ENCODE measurements around the gene HOXA6. TPM values are rescaled to one million over a fixed set of nuclear protein-coding genes. Genes with fewer than 3 reads are reported as not detected.
A peak's percentile ranks its signal among the peaks of the same experiment; 100 is the strongest.

The HOXA6 gene
- total RNA-seq, 1 donor from 2014 or later = 0.80 TPM

DNA sequence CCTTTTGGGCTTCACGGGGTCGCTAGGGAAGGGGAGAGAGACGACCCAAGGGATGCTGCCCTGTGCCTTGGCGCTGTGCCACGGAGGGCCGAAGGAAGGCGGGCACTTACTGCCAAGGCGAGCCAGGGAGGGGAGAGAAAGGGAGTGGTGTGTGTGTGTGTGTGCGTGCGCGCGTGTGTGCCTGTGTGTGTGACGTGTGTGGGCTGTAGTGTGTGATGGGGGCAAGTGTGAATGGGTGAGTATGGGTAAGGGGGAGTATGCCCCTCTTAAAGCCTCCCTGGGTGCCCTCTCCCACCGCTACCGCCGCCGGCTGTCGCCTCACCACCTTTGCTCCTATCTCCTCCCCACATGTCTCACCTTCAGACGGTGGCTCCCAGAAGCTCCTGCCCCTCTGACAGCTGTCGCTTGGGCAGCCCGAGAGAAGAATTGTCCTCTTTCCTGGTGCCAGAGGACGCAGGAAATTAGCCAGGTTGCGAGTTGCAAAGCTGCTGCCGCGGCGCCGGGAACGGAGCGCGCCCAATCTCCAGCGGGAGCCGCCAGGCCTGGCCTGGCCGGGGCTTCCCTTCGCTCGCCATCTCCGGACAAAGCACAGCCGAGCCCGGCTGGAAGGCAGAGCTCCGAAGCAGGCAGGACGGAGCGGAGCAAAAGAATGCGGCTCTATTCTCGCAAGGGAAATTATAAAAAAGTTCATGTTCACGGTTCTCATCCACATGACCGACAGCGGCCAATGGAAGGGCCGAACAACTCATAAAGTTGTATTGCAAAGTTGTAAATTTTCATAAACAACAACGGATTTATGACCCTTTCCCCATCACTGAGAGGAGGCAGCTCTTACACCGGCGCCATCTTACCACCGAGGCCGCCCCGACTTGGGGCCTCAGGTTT is 4.6 kb upstream of the HOXA6 start, which contains the start of gene HOXA3:
Gene HOXA3 (minus strand): TSS at position 653 of the 885 bp plus-strand sequence. CDS start 41,943 bp downstream, outside the sequence.
- DNase-seq (ENCODE audit: low read depth) = no peak

DNA sequence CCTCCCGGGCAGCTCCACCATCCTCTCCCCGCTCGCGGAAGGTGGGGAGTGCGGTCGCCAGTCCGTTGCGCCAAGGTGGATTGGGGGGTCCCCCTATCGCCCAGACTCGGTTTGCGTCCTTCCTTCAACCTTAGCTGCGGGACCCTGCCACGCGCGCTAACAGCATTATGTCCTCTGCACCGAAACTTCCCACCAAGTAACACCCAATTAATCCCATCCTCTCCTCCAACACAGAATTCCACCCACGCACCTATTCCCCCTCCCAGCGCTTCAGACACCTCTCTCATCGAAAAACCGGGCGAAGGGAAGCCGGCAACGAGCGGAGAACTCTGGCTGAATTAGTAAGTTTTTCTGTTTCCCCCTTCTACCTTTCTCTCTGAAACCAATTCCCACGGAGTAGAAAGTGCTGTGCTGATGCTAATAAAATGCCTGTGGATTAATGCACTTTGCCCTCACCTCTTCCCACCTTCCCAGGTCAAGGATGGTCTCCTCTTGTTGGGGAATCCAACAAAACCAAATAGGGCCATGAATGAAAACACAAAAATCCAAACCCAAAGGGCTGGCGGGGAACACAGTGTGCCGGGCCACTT is 3.9 kb upstream of the HOXA6 start:
- no peak for DNase-seq (ENCODE audit: low read depth)

DNA sequence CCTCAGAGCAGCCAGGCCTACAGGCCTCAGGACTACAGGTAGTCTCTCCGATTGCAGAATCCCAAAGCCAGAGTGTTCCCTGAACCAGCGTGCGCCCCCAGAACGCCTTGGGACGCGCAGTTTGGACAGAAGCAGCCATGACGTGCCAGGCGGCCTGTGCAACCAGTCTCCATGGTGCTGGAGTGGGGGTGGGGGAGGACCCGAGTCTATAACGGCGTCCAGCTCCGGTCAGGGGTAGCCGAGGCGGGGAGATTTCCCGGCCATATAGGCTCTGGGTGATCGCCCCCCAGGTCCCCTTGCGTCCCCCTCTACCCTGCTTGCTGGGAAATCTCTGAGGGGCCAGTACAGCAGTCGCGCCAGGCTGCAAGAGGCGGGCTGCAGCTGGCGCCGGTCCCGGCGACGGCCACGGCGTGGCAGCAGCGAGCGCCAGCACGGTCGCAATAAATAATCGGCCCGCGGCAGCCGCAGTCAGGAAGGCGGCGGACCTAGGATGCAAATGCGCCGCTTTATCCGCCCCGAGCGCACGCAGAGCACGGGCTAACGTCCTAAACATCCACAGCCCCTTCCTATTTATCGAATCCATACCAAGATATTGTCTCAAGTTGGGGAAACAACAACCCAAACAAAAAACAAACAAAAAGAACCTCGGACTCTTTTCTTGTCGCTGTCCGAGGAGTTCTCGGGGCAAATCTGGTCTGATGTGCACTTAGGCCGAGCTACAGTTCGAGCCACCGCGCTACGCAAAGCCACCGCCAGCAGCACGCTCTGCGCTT is 3.2 kb upstream of the HOXA6 start:
- peak; percentile 86 for DNase-seq (ENCODE audit: low read depth)

DNA sequence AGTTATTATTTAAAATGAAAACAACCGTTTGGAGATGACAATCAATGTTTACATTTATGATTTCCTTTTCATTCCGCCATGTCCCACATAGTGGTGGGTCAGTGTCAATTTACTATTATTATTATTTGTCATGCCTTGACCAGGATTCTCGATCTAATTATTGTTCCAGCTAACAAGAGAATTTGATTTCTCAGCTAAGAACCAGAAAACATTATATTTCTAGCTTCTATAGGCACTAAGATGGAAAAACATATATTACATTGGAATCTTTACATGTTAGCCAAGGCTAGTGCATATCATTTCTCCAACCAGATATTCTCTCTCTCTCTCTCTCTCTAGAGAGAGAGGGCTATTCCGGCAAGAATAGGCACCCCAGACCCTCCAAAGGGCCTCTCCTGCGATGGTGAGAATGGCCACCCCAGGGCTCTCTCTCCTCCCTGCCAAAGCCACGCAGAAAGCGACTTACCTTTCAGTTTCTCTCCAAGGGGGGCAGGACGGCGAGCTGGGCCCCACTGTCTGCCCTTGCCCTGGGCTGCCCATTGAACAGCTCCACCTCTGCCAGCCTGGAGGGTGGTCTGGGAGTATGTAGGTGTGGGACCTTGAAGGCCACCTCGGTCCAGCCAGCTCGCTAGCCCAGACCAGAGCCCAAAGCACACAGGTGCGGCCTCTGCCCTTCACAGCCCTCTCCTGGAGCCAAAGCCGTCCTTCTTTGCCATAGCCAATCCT is 2.4 kb upstream of the HOXA6 start:
- DNase-seq (ENCODE audit: low read depth) = no peak

DNA sequence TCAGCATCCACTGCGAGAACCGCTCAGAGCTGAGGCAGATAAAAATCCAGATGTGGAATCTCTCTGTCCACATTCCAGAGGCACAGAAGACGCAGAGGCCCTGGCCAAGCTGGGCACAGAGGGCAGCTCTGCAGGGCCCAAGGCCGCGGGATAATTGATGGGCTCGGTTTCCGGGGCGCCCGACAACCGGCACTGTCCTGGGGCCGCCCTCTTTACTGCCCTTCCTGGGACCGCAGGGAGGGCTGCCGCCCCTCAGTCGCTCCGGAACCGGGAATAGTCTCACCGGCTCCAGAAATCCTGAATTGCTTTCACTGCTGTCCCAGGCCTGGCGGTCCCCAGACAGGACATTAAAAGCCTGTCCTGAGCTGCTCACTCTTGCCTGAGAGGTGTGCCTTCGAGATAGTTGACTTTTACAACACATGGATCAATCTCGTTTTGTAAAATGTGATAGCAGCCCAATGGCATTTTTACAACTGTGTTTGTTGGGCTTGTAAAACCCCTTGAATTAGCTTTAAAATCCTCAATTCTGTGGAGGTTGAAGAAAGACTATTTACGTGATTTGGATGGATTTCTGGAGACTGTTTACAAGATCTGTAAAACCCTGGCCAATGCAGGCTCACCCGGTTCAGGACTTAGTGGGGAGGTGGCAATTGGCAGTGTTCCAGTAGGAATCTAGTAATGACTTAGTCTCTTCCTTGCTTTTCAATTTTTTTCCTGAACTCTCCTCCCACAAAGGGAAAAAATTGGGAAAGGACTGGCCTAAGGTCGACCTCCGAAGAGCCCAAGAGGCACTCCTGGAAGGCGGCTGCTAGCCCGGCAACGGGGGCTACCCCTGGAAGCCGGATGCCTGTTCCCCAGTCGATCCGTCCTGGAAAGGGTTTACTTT is 1.4 kb upstream of the HOXA6 start:
- no peak for DNase-seq (ENCODE audit: low read depth)

DNA sequence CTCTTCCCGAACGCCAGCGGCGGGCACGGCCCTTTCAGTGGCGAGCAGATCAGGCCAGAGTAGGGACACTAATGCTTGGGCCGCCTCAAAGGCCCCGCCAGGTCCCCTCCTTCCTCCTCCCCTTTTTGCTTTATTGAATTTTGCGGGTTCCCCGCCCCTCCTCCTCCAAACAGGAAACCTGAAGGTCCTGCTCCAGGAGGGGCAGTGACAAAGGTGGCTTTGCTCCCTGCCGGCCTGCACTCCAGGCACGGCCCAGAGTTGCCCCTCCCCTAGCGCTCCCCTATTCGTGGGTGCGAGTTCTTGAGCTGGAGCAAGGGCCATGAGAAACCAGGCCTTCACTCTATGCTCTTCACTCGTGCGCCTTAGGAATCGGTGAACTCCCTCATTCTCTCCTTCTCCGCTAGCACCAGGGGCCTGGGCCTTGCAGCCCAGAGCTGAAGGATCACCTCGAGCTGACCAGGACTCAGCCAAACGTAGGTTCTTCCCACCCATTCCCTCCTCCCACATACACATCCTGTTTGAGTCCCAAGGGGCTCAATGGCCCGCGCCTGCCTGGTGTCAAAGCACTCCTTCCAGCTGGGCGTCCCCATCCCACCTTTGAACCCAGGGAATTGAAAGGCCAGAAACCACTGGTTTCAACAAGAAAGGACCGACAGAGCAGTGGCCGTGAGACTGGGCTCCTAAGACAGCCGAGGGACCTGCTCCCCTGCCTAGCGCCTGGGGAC is 619 bp upstream of the HOXA6 start:
- DNase-seq (ENCODE audit: low read depth) = no peak

DNA sequence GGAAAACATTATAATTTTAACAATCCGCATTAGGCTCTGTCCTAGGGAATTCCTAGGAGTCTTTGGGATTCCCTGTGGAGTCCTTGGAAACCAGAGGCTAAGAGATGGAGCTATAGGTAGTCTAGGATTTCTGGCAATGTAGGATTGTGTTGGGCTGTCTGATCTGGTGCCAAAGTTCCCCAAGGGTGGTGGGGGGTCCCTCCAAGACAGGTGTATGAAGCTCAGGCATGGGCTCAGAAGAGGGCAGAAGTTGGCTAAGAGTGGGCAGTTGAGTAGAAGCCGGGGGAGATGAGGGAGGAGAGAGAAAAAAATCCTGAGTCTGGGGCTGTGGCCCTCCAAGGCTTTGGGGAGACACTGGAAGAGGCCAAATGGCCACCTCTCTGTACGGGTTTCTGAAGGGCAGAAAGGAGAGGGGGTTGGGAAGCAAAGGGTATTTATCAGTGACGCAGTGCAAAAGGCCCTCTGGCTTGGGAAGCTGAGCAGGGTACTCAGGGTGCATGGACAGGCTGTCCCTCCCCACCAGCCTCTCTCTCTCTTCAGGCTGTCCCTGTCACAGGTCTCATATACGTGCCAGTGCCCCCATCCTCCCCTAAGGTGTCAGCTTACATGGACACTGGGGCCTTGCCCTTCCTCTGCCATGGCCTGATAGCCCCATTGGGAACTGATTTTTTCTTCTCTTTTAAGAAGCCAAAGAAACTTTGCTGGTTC is 929 bp downstream of the HOXA6 start:
- no peak for DNase-seq (ENCODE audit: low read depth)

DNA sequence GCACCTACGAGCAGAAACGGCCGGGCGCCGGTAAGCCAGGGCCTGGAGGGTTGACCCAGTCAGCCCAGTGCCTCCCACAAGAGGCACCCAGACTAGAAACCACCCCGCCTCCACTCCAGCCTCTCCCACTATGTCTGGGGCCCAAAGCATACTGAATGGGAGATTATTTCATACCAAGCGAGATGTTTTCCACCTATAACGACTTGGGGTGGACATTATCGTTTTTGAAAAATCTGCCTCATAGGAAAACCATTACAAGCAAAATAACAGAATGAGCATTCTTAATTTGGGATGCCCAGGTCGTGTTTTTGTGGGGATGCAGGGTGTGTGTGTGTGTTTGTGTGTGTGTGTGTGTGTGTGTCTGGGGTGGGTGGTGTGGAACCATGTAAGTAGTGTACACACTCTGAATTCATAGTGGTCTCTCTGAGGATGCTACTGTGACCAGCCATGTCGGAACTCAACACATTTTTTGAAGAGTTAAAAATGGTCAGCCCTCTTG is 1.6 kb downstream of the HOXA6 start:
- DNase-seq (ENCODE audit: low read depth) = no peak

DNA sequence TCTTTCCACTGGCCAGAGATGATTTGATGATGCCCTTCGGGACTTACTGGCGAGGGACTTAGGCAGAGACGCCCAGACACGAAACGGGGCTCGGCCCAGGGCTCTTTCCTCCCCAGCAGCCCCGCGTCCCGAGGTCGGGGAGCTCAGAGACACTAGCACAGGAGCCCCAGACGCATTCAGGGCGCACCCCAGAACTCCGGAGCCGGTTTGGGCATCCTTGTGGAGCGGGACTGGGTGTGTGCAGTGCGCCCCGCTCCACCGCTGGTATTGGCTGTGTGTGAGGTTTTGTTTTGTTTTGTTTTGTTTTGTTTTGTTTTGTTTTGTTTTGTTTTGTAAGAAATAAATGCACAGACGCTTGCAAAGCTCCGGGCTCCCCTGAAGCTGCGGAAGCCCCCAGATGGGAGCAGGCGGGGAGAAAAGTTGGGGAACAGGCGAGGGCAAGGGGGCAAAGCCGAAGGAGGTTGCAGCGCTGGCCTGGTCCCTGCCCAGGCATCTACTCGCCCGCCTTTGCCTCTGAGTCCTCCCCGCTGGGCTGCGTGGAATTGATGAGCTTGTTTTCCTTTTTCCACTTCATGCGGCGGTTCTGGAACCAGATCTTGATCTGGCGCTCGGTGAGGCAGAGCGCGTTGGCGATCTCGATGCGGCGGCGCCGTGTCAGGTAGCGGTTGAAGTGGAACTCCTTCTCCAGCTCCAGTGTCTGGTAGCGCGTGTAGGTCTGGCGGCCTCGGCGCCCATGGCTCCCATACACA is 2.2 kb downstream of the HOXA6 start:
- DNase-seq (ENCODE audit: low read depth) = no peak

DNA sequence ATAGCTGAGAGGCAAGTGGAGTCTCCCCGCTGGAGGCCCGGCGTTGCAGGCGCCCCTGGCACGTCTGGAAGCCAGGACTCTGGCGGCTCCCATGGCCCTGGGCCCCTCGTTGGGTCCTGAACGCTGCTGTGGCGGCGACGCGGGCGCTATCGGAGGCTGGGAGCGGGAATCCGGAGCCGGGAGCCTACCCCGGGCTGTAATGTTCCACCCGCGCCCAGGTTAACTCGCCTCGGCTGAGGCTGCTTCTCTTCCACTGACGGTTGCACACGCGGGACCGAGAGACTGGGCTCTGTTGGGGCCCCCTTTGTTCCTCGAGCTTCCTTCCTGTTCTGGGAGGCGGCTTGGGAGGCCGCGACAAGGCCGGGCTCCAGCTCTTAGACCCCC is 2.8 kb downstream of the HOXA6 start:
- DNase-seq (ENCODE audit: low read depth) = no peak

DNA sequence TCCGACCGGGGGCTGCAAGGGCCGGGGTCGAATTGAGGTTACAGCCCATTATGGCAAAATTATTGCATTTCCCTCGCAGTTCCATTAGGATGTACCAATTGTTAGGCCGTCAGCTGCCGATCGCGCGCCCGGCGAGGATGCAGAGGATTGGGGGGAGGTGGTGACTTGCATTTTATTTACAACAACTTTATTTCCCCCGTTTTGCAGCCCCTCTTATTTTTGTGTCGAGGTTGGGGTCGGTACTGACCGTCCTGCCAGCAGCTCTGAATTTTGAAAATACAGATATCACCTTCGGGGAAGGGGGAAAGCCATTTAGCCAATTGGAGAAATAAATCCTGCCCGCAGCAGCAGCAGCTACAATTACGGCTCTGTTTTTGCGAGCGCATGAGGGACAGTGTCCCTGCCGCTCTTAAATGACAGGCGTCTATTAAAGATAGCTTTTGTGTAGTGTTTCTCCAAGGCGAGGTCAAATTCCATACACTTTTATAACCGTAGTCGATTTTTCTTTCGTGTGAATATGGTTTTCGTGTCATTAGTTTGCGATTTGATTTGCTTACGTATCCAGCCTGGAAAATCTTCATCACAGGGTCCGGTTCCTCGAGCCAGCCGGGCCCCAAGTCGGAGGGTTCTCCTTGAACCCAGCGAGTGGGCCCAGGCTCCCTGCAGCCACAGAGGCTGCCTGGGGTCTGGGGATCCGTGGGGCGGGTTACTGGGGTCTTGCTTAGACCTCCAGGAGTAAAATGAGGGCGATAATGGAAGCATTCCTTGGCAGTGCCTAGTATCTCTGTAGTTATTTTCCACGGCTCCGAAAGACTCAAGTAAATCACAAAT is 3.4 kb downstream of the HOXA6 start:
- DNase-seq (ENCODE audit: low read depth) = no peak

DNA sequence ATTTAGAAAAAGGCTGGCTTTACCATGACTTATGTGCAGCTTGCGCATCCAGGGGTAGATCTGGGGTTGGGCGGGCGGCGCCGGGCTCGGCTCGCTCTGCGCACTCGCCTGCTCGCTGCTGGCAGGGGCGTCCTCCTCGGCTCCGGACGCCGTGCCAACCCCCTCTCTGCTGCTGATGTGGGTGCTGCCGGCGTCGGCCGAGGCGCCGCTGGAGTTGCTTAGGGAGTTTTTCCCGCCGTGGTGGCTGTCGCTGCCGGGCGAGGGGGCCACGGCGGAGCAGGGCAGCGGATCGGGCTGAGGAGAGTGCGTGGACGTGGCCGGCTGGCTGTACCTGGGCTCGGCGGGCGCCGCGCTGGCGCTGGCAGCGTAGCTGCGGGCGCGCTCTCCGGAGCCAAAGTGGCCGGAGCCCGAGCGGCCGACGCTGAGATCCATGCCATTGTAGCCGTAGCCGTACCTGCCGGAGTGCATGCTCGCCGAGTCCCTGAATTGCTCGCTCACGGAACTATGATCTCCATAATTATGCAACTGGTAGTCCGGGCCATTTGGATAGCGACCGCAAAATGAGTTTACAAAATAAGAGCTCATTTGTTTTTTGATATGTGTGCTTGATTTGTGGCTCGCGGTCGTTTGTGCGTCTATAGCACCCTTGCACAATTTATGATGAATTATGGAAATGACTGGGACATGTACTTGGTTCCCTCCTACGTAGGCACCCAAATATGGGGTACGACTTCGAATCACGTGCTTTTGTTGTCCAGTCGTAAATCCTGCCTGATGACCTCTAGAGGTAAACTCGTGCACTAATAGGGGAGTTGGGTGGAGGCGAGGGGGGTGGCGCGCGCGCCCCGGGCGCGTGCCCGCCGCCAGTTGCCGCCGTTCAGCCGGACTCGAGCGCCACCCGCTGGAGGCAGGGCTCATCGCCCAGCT is 4.3 kb downstream of the HOXA6 start, which contains the start of gene HOXA5:
Gene HOXA5 (minus strand): TSS at position 659 of the 927 bp plus-strand sequence. CDS start 74 bp downstream, at position 585.
- peak; percentile 98 for DNase-seq (ENCODE audit: low read depth)

DNA sequence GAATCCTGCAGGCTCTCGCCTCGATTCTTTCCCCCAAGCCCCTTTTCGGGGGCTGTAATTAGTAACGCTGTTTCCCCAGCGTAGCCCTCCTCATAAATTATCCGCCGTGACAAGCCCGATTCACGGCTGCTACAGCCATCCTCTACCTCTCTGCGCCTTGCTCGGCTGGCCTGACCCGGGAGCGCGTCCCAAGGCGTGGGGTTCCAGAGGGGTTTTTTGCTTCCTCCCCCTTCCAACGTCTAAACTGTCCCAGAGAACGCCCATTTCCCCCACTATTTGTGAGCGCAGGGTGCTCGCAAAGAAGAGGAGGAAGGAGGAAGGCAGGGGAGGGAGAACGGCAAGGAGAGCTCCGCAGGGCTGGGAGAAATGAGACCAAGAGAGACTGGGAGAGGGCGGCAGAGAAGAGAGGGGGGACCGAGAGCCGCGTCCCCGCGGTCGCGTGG is 5.0 kb downstream of the HOXA6 start:
- no peak for DNase-seq (ENCODE audit: low read depth)

DNA sequence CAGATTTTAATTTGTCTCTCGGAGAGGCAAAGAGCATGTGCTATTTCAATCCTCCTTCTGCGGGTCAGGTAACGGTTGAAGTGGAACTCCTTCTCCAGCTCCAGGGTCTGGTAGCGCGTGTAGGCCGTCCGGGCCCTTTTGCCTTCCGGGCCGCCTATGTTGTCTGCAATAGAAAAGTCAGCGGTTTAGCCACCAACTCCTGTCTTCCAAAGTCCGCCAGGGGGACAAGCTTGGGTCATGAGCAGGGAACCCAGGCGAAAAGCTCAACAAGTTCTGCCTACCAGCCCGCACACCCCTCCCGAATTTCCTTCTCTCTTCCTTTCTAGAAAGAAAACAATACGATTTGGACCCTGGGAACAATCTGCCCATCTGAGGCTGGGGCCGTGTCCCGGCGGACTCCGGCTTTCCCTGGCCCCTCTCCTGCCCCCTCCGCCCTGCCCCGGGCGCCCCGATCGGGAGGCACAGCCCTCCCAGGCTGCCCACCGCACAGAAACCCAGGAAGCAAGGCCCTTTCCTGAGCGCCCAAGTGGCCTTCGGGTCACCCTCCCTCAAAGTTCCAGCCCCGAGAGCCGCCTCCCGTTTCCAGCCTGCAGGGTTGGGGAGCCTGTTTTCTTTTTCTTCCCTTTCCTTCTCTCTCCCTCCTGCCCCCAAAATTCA is 5.5 kb downstream of the HOXA6 start:
- peak; percentile 83 for DNase-seq (ENCODE audit: low read depth)
